Left cardiac atrium (tissue), 4 donors: ENCODE measurements around the gene ZAP70. TPM values are rescaled to one million over a fixed set of nuclear protein-coding genes. Genes with fewer than 3 reads are reported as not detected.

Experiments
- ATAC-seq, 2 donors: fragments of 200-7000 bp; cut with Tn5 transposase; one replicate each; pipeline ENCODE4 v1.9.1; 2020; ENCODE audit warnings: mild to moderate bottlenecking in 2 of 2, moderate library complexity in 2 of 2
- DNase-seq: peaks from one replicate; pipeline ENCODE4 v3.0.0-alpha.2; 2020
- intact Hi-C, 2 donors: fragments of 100-400 bp; cut with DNase I; formaldehyde crosslinking; loops; one replicate each; pipeline versions ENCODE4 v1.14.1 to v1.15.1; 2022 to 2023
- total RNA-seq, 2 donors: library from RNA; stranded (reverse); fragmentation: NEBNext Ultra II Directional; extraction: Animal tissue kit (Norgen Biotek cat#: 25700); gene quantifications; one replicate each; pipeline ENCODE4 v1.2.1, GENCODE V29; 2021
- donor health status: DM: no; HTN: yes; CAD: no.
- donor health status: DM: no; HTN: yes; CAD: no; lungs with severe emphysema.
- donor health status: DM: yes; HTN: yes; CAD: no.
- donor health status: Dilated cardiomyopathy.

Gene ZAP70
- total RNA-seq, 2 donors from 2014 or later = 1.6 to 2.6 TPM

GRCh38 chr2:97739893-97740245 is 26.5 kb downstream of the ZAP70 start:
- ATAC-seq = no peak
- intact Hi-C loops = loop anchor here in 1 of 2 donors (5.0 kb wide), 1 partner anchor 52 kb away; no protein-coding TSS in a partner anchor
- no peak for DNase-seq

GRCh38 chr2:97740590-97741182 is 27.3 kb downstream of the ZAP70 start:
- ATAC-seq (peak in 1 of 2 donors; percentile 16), DNase-seq (no peak)
- intact Hi-C loops = loop anchor here in 1 of 2 donors (5.0 kb wide), 1 partner anchor 52 kb away; no protein-coding TSS in a partner anchor

GRCh38 chr2:97741251-97741650 is 27.9 kb downstream of the ZAP70 start:
- intact Hi-C loops = loop anchor here in 1 of 2 donors (5.0 kb wide), 1 partner anchor 51 kb away; no protein-coding TSS in a partner anchor
- DNase-seq (no peak), ATAC-seq (no peak)

GRCh38 chr2:97741686-97742085 is 28.3 kb downstream of the ZAP70 start:
- no peak for ATAC-seq
- DNase-seq = no peak
- intact Hi-C loops = loop anchor here in 1 of 2 donors (5.0 kb wide), 1 partner anchor 51 kb away; no protein-coding TSS in a partner anchor

GRCh38 chr2:97742381-97742847 is 29.0 kb downstream of the ZAP70 start:
- intact Hi-C loops = loop anchor here in 1 of 2 donors (5.0 kb wide), 1 partner anchor 50 kb away; no protein-coding TSS in a partner anchor
- DNase-seq (no peak), ATAC-seq (peak; percentile 82 to 90)

- no peak for ATAC-seq
- DNase-seq = no peak
- intact Hi-C loops = loop anchor here in 1 of 2 donors (5.0 kb wide), 1 partner anchor 48 kb away; no protein-coding TSS in a partner anchor
Observed at GRCh38 chr2:97743913-97744312, 30.5 kb downstream of the ZAP70 start.

GRCh38 chr2:97745474-97746174 is 32.2 kb downstream of the ZAP70 start:
- ATAC-seq = no peak
- DNase-seq = no peak
- intact Hi-C loops = no loop called here

- peak; percentile 19 to 40 for ATAC-seq
- intact Hi-C loops = no loop called here
- DNase-seq = no peak
Observed at GRCh38 chr2:97747285-97747684, 33.9 kb downstream of the ZAP70 start.

- intact Hi-C loops = no loop called here
- ATAC-seq = peak; percentile 12 to 69
Observed at GRCh38 chr2:97747716-97748115, 34.3 kb downstream of the ZAP70 start.

GRCh38 chr2:97749581-97749980 is 36.2 kb downstream of the ZAP70 start:
- ATAC-seq (peak in 1 of 2 donors; percentile 33), DNase-seq (no peak)
- intact Hi-C loops = no loop called here

More at GRCh38 chr2:97747716-97748115, 34.3 kb downstream of the ZAP70 start:
- no peak for DNase-seq

GRCh38 chr2:97750017-97750416 is 36.6 kb downstream of the ZAP70 start:
- no peak for ATAC-seq
- DNase-seq = no peak
- intact Hi-C loops = no loop called here

GRCh38 chr2:97751752-97752151 is 38.4 kb downstream of the ZAP70 start:
- ATAC-seq (peak; percentile 58 to 68), DNase-seq (peak; percentile 44)
- intact Hi-C loops = no loop called here

GRCh38 chr2:97752342-97753334 is 39.3 kb downstream of the ZAP70 start:
- intact Hi-C loops = no loop called here
- DNase-seq (no peak), ATAC-seq (no peak)

GRCh38 chr2:97754690-97755346 is 41.4 kb downstream of the ZAP70 start:
- no peak for ATAC-seq
- no peak for DNase-seq
- intact Hi-C loops = no loop called here

- intact Hi-C loops = no loop called here
- ATAC-seq (no peak), DNase-seq (no peak)
Observed at GRCh38 chr2:97755491-97755890, 42.1 kb downstream of the ZAP70 start.

- no peak for ATAC-seq
- DNase-seq = no peak
- intact Hi-C loops = no loop called here
Observed at GRCh38 chr2:97757062-97757461, 43.7 kb downstream of the ZAP70 start.

- ATAC-seq (no peak), DNase-seq (no peak)
- intact Hi-C loops = no loop called here
Observed at GRCh38 chr2:97758131-97758705, 44.8 kb downstream of the ZAP70 start.

- DNase-seq = no peak
- no peak for ATAC-seq
- intact Hi-C loops = no loop called here
Observed at GRCh38 chr2:97759727-97760407, 46.5 kb downstream of the ZAP70 start.
